Gastroesophageal sphincter (tissue), 3 donors: ENCODE data around the gene IL17RC.

ENCODE experiments used
- CTCF ChIP-seq, 4 experiments: fragments of 200-600 bp in 2 of 4; fragments of 450-650 bp in 2 of 4; sonication (generic) in 1 of 4; IDR thresholded peaks; one replicate each; pipeline ENCODE4 v1.5.1; 2017 to 2019; ENCODE audit warnings: antibody characterized with exemption in 4 of 4, mild to moderate bottlenecking in 2 of 4, moderate library complexity in 2 of 4
- EP300 ChIP-seq: sonication (generic); formaldehyde crosslinking; IDR thresholded peaks from one replicate; pipeline ENCODE4 v1.6.1; 2017; ENCODE audit warnings: antibody characterized with exemption, mild to moderate bottlenecking
- POLR2AphosphoS5 ChIP-seq: sonication (generic); formaldehyde crosslinking; IDR thresholded peaks from one replicate; pipeline ENCODE4 v1.6.1; 2017; ENCODE audit warnings: antibody characterized with exemption

GRCh38 chr3:9914011-9914410 lies 2.9 kb upstream of the IL17RC start:
- TF ChIP-seq EP300 (no peak), POLR2AphosphoS5 (no peak), CTCF (IDR thresholded peaks at IDR 0.05) (no peak)
